ENCODE data around the gene CERS5.
A peak's percentile ranks its signal among the peaks of the same experiment; 100 is the strongest.

CERS5 gene

DNA sequence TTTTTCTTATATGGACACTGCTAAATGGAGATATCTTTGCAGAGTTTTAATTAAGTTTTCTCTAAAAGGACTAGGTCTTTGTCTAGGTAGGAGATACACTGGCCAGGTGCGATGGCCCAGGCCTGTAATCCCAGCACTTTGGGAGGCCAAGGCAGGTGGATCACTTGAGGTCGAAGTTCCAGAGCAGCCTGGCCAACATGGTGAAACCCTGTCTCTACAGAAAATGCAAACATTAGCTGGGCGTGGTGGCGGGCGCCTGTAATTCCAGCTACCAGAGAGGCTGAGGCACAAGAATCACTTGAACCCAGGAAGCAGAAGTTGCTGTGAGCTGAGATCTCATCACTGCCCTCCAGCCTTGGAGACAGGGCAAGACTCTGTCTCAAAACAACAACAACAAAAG lies 17.1 kb upstream of the CERS5 start:
- TF ChIP-seq HDGF (IDR thresholded peaks at IDR 0.05; ENCODE audit: borderline replicate concordance) (no peak), ELF4 (IDR thresholded peaks at IDR 0.05) (no peak), FOXK2 (IDR thresholded peaks at IDR 0.05) (no peak), ARNT (IDR thresholded peaks at IDR 0.05) (no peak), CTBP1 (IDR thresholded peaks at IDR 0.05; ENCODE audit: borderline replicate concordance) (no peak), TARDBP (IDR thresholded peaks at IDR 0.05) (no peak), BHLHE40 (IDR thresholded peaks at IDR 0.05; ENCODE audit: borderline replicate concordance) (no peak), SUZ12 (IDR thresholded peaks at IDR 0.05) (no peak), NFRKB (IDR thresholded peaks at IDR 0.05) (no peak), L3MBTL2 (conservative IDR thresholded peaks at IDR 0.05) (no peak), FOXA1 (IDR thresholded peaks at IDR 0.05) (no peak)
- ChIA-PET CTCF (no interaction called here), POLR2A (no interaction called here)
- no peak for DNase-seq (ENCODE audit: extremely low spot score)

- TF ChIP-seq FOXA1 (IDR thresholded peaks at IDR 0.05): no peak
- TF ChIP-seq LEF1 (IDR thresholded peaks at IDR 0.05; ENCODE audit: borderline replicate concordance): no peak
- TF ChIP-seq BHLHE40 (IDR thresholded peaks at IDR 0.05; ENCODE audit: borderline replicate concordance): no peak
- no peak for TF ChIP-seq HDGF (IDR thresholded peaks at IDR 0.05; ENCODE audit: borderline replicate concordance)
- no peak for TF ChIP-seq NFRKB (IDR thresholded peaks at IDR 0.05)
- TF ChIP-seq SUZ12 (IDR thresholded peaks at IDR 0.05): no peak
- TF ChIP-seq ZNF384 (IDR thresholded peaks at IDR 0.05): no peak
- TF ChIP-seq ELF4 (IDR thresholded peaks at IDR 0.05): no peak
- TF ChIP-seq L3MBTL2 (conservative IDR thresholded peaks at IDR 0.05): no peak
- no peak for TF ChIP-seq TARDBP (IDR thresholded peaks at IDR 0.05)
- TF ChIP-seq FOXM1 (IDR thresholded peaks at IDR 0.05; ENCODE audit: borderline replicate concordance): no peak
- no peak for TF ChIP-seq CTBP1 (IDR thresholded peaks at IDR 0.05; ENCODE audit: borderline replicate concordance)
- TF ChIP-seq PKNOX1 (IDR thresholded peaks at IDR 0.05): no peak
- no peak for TF ChIP-seq ARNT (IDR thresholded peaks at IDR 0.05)
- no peak for TF ChIP-seq FOXK2 (IDR thresholded peaks at IDR 0.05)
- TF ChIP-seq SP1 (IDR thresholded peaks at IDR 0.05): no peak
- ChIA-PET POLR2A (interaction anchor here (0.8 to 1.3 kb wide), 2 partner anchors 39 to 98 kb away, joined by 3 to 4 read pairs; partner anchors contain the start of gene SMARCD1), CTCF (interaction anchor here (0.5 to 2.5 kb wide), 4 partner anchors 44 to 153 kb away, joined by 3 to 12 read pairs (median 4); no protein-coding TSS in a partner anchor)
- DNase-seq (ENCODE audit: extremely low spot score): no peak
Observed at GRCh38 chr12:50182461-50182860, 15.3 kb upstream of the CERS5 start.

- POLR2A ChIA-PET: interaction anchor here (1.2 to 1.3 kb wide), 2 partner anchors 15 to 40 kb away, joined by 4 to 5 read pairs; partner anchors contain the start of gene CERS5
Observed at GRCh38 chr12:50181691-50182090, 14.5 kb upstream of the CERS5 start.

GRCh38 chr12:50175716-50176026 lies 8.5 kb upstream of the CERS5 start:
- no peak for DNase-seq (ENCODE audit: extremely low spot score)
- CTCF ChIA-PET: interaction anchor here (0.6 to 1.4 kb wide), 13 partner anchors 8 to 139 kb away, joined by 3 to 12 read pairs (median 5); partner anchors contain the start of genes CERS5, COX14 and SMARCD1
- TF ChIP-seq FOXM1 (IDR thresholded peaks at IDR 0.05; ENCODE audit: borderline replicate concordance) (no peak), FOXA1 (IDR thresholded peaks at IDR 0.05) (no peak), LEF1 (IDR thresholded peaks at IDR 0.05; ENCODE audit: borderline replicate concordance) (no peak), BHLHE40 (IDR thresholded peaks at IDR 0.05; ENCODE audit: borderline replicate concordance) (no peak), ZNF384 (IDR thresholded peaks at IDR 0.05) (no peak), SP1 (IDR thresholded peaks at IDR 0.05) (no peak), SUZ12 (IDR thresholded peaks at IDR 0.05) (no peak), HDGF (IDR thresholded peaks at IDR 0.05; ENCODE audit: borderline replicate concordance) (no peak), TARDBP (IDR thresholded peaks at IDR 0.05) (no peak), NFRKB (IDR thresholded peaks at IDR 0.05) (no peak), ELF4 (IDR thresholded peaks at IDR 0.05) (no peak), ARNT (IDR thresholded peaks at IDR 0.05) (no peak), FOXK2 (IDR thresholded peaks at IDR 0.05) (no peak), CTBP1 (IDR thresholded peaks at IDR 0.05; ENCODE audit: borderline replicate concordance) (no peak), PKNOX1 (IDR thresholded peaks at IDR 0.05) (no peak), L3MBTL2 (conservative IDR thresholded peaks at IDR 0.05) (no peak)
- POLR2A ChIA-PET: interaction anchor here (1.0 to 1.4 kb wide), 3 partner anchors 8 to 90 kb away, joined by 3 to 10 read pairs (median 4); partner anchors contain the start of genes CERS5 and SMARCD1

More at GRCh38 chr12:50181691-50182090, 14.5 kb upstream of the CERS5 start:
- CTCF ChIA-PET: interaction anchor here (2.5 kb wide), 1 partner anchor 133 kb away, joined by 12 read pairs; no protein-coding TSS in a partner anchor
- no peak for DNase-seq (ENCODE audit: extremely low spot score)
- TF ChIP-seq PKNOX1 (IDR thresholded peaks at IDR 0.05): no peak
- TF ChIP-seq ARNT (IDR thresholded peaks at IDR 0.05): no peak
- TF ChIP-seq FOXM1 (IDR thresholded peaks at IDR 0.05; ENCODE audit: borderline replicate concordance): no peak
- TF ChIP-seq ZNF384 (IDR thresholded peaks at IDR 0.05): no peak
- no peak for TF ChIP-seq NFRKB (IDR thresholded peaks at IDR 0.05)
- TF ChIP-seq CTBP1 (IDR thresholded peaks at IDR 0.05; ENCODE audit: borderline replicate concordance): no peak
- no peak for TF ChIP-seq BHLHE40 (IDR thresholded peaks at IDR 0.05; ENCODE audit: borderline replicate concordance)
- no peak for TF ChIP-seq SUZ12 (IDR thresholded peaks at IDR 0.05)
- no peak for TF ChIP-seq L3MBTL2 (conservative IDR thresholded peaks at IDR 0.05)

- no peak for TF ChIP-seq ARNT (IDR thresholded peaks at IDR 0.05)
- TF ChIP-seq LEF1 (IDR thresholded peaks at IDR 0.05; ENCODE audit: borderline replicate concordance): no peak
- TF ChIP-seq ZNF384 (IDR thresholded peaks at IDR 0.05): peak; percentile 94
- no peak for TF ChIP-seq HDGF (IDR thresholded peaks at IDR 0.05; ENCODE audit: borderline replicate concordance)
- TF ChIP-seq FOXK2 (IDR thresholded peaks at IDR 0.05): no peak
- ChIA-PET POLR2A (interaction anchor here (1.0 to 1.4 kb wide), 3 partner anchors 8 to 90 kb away, joined by 3 to 10 read pairs (median 4); partner anchors contain the start of genes CERS5 and SMARCD1), CTCF (interaction anchor here (0.8 to 1.4 kb wide), 11 partner anchors 8 to 140 kb away, joined by 3 to 12 read pairs (median 5); partner anchors contain the start of genes CERS5, COX14 and SMARCD1)
- DNase-seq (ENCODE audit: extremely low spot score): peak; percentile 45
Observed at GRCh38 chr12:50174971-50175715, 8.0 kb upstream of the CERS5 start.

All from HEK293T (cell line).